HCT116 (cell line): ENCODE results near the gene CHRNE.

Source experiments
- EGR1 ChIP-seq: IDR thresholded peaks from 2 replicates; pipeline ENCODE4 v1.6.1; 2012; ENCODE audit warnings: low read depth
- ELF1 ChIP-seq: IDR thresholded peaks from 2 replicates; pipeline ENCODE4 v1.6.1; 2012; ENCODE audit warnings: low read depth, borderline replicate concordance
- EZH2phosphoT487 ChIP-seq: fragments of 200-600 bp; IDR thresholded peaks from 2 replicates; pipeline ENCODE4 v1.6.1; 2018; ENCODE audit warnings: antibody characterized with exemption, borderline replicate concordance
- FOSL1 ChIP-seq: IDR thresholded peaks from 2 replicates; pipeline ENCODE4 v1.6.1; 2012; ENCODE audit warnings: low read depth
- JUND ChIP-seq: IDR thresholded peaks from 2 replicates; pipeline ENCODE4 v1.6.1; 2012
- POLR2A ChIP-seq: IDR thresholded peaks from 2 replicates; pipeline ENCODE4 v1.7.0; 2011; ENCODE audit warnings: borderline replicate concordance; ENCODE audit not compliant: insufficient read depth, insufficient read length; ENCODE audit errors: extremely low read depth
- POLR2AphosphoS5 ChIP-seq: IDR thresholded peaks from 2 replicates; pipeline ENCODE4 v1.6.1; 2011; ENCODE audit warnings: mild to moderate bottlenecking, low read depth, low read length, moderate library complexity
- SRF ChIP-seq: IDR thresholded peaks from 2 replicates; pipeline ENCODE4 v1.6.1; 2012; ENCODE audit warnings: low read depth
- TCF7L2 ChIP-seq: IDR thresholded peaks from 2 replicates; pipeline ENCODE4 v1.7.0; 2011; ENCODE audit warnings: borderline replicate concordance, inconsistent platforms; ENCODE audit not compliant: insufficient read depth, insufficient read length; ENCODE audit errors: extremely low read depth
- ZNF274 ChIP-seq: fragments of 200-500 bp; sonication (Bioruptor generic); IDR thresholded peaks from 2 replicates; pipeline ENCODE4 v1.6.1; 2014; ENCODE audit warnings: mild to moderate bottlenecking, low read depth, low read length, inconsistent platforms
- TF ChIP-seq, protein P1 (sequence below): IDR thresholded peaks from 2 replicates; pipeline ENCODE4 v1.6.1; 2012
- TF ChIP-seq, protein P2 (sequence below), 3 experiments: fragments of 200-600 bp in 1 of 3; sonication (generic) in 1 of 3; IDR thresholded peaks in 2 of 3; conservative IDR thresholded peaks in 1 of 3; 2 replicates each; pipeline ENCODE4 v1.5.1; 2012 to 2017; ENCODE audit warnings: low read depth in 2 of 3, low read length in 2 of 3, antibody characterized with exemption in 1 of 3, borderline replicate concordance in 1 of 3, control low read depth in 1 of 3, mild to moderate bottlenecking in 1 of 3, mixed read lengths in 1 of 3, mixed run types in 1 of 3, moderate library complexity in 1 of 3; ENCODE audit not compliant: insufficient read depth in 1 of 3

DNA sequence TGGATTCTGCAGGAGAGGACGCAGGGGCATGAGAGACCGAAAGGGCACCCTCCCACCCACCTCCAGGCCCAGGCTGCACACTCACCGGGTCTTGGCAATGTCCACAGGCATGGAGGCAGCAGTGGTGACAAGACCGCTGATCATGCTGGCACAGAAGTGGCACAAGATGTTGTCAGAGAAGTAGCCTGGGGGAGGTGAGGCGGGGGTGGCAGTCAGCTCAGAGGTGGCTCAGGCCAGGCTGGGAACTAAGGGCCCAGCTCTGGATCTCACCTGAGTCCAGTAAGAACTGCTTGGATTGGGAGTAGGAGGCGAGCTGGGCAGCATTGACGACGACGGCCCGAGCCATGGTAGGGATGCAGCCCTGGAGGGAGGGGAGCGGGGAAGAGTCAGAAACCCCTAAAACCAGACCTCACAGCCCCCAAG lies 35.2 kb upstream of the CHRNE start:
- TF ChIP-seq ELF1: no peak
- no peak for TF ChIP-seq POLR2A
- TF ChIP-seq, protein P1, sequence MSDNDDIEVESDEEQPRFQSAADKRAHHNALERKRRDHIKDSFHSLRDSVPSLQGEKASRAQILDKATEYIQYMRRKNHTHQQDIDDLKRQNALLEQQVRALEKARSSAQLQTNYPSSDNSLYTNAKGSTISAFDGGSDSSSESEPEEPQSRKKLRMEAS: no peak
- TF ChIP-seq POLR2AphosphoS5: no peak
- TF ChIP-seq, protein P2, sequence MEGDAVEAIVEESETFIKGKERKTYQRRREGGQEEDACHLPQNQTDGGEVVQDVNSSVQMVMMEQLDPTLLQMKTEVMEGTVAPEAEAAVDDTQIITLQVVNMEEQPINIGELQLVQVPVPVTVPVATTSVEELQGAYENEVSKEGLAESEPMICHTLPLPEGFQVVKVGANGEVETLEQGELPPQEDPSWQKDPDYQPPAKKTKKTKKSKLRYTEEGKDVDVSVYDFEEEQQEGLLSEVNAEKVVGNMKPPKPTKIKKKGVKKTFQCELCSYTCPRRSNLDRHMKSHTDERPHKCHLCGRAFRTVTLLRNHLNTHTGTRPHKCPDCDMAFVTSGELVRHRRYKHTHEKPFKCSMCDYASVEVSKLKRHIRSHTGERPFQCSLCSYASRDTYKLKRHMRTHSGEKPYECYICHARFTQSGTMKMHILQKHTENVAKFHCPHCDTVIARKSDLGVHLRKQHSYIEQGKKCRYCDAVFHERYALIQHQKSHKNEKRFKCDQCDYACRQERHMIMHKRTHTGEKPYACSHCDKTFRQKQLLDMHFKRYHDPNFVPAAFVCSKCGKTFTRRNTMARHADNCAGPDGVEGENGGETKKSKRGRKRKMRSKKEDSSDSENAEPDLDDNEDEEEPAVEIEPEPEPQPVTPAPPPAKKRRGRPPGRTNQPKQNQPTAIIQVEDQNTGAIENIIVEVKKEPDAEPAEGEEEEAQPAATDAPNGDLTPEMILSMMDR (IDR thresholded peaks at IDR 0.05 in 2 of 3, conservative IDR thresholded peaks at IDR 0.05 in 1 of 3; ENCODE audit: borderline replicate concordance in 1 of 3, insufficient read depth in 1 of 3, low read depth in 2 of 3, low read length in 2 of 3): no peak
- no peak for TF ChIP-seq EZH2phosphoT487
- TF ChIP-seq TCF7L2: no peak
- TF ChIP-seq JUND: no peak
- TF ChIP-seq ZNF274: no peak
- no peak for TF ChIP-seq EGR1
- no peak for TF ChIP-seq SRF
- TF ChIP-seq FOSL1: no peak
